D341Med (cell line): ENCODE measurements around the gene SLC50A1.
A peak's percentile ranks its signal among the peaks of the same experiment; 100 is the strongest.
"Not testable (repeated sequence)": the region's sequence is repeated elsewhere in the genome, so short reads cannot be mapped to it uniquely, and the experiment has no call there.

Source experiments
- DNase-seq: peaks from one replicate; pipeline ENCODE4 v3.0.0; 2012; ENCODE audit warnings: low spot score

SLC50A1 gene

DNA sequence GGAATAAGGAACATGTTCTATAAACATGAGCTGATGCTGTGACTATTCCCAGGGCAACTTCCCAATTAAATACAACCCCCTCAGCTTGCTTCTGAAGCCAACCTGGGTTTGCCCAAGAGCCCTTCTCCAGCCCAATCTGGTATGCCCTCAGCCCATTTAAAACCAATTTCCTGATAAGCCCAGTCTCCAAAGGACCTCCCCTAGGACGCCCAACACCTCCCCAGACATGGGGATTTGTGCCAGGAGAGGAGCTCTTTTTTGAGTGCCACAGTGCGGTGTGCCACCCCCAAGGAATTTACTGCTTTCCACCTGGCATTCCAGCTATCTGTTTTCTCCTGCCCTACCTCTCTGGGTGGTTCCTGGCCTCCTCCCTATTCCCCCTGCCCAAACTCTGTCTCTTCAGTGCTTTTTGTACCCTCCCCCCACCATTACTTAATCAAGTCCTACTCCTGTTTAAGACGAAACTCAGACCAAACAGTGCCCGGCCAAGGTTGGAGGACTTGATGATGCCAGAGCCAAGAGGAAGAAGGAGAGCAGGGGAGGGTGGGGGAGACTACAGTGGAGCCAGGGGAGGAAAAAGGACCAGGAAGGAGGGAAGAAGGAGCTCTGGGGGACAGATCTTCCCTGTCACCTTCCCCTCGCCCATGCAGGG is 19.4 kb upstream of the SLC50A1 start:
- peak; percentile 19 for DNase-seq

GRCh38 chr1:155117610-155118009 is 18.0 kb upstream of the SLC50A1 start:
- DNase-seq, result peak; percentile 29

DNA sequence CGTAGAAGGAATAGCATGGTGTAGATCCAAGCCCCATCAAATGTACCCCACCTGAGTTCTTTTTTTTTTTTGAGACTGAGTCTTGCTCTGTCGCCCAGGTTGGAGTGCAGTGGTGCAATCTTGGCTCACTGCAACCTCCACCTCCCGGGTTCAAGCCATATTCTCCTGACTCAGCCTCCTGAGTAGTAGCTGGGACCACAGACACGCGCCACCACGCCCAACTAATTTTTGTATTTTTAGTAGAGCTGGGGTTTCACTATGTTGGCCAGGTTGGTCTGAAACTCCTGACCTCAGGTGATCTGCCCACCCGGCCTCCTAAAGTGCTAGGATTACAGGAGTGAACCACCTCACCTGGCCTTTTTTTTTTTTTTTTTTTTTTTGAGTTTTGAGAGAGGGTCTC is 17.6 kb upstream of the SLC50A1 start:
- DNase-seq, result not testable (repeated sequence)

DNA sequence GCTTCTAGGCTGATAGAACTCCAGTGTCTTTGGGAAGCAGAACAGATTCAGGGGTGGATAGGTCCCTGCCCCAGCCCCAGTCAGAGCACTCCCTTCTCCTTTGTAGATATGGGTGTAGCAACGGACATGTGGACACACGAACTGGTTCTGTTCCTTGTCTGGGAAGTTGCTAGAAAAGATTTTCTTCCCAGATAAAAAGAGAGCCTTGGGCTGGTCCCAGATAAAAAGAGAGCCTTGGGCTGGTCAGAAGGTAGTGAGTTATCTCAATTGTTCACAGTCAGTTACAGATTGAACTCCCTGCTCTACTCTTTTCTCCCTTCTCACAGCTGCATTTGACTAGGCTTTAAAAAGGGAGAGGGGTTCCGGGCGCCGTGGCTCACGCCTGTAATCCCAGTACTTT is 15.4 kb upstream of the SLC50A1 start:
- peak; percentile 21 for DNase-seq

GRCh38 chr1:155121249-155121648 is 14.4 kb upstream of the SLC50A1 start:
- DNase-seq, result peak; percentile 22

DNA sequence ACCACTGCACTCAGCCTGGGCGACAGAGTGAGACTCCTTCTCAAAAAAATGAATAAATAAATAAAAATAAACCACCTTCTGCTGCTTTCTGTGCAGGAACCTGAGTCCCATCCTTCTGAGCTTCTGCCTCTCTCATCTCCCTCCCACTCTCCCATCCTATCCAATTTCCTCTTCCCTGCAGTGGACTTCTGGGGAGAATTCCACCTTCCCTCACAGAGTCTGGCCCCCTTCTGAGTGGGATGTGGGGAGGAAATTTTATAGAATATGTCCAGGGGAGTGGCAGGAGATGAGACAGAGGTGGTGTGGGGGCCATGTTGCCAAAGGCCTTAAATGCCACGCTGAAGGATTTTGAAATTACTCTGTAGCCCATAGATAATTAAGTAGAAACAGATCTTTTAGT is 13.3 kb upstream of the SLC50A1 start:
- peak; percentile 6 for DNase-seq

GRCh38 chr1:155123801-155124200 is 11.9 kb upstream of the SLC50A1 start:
- DNase-seq, result no peak

DNA sequence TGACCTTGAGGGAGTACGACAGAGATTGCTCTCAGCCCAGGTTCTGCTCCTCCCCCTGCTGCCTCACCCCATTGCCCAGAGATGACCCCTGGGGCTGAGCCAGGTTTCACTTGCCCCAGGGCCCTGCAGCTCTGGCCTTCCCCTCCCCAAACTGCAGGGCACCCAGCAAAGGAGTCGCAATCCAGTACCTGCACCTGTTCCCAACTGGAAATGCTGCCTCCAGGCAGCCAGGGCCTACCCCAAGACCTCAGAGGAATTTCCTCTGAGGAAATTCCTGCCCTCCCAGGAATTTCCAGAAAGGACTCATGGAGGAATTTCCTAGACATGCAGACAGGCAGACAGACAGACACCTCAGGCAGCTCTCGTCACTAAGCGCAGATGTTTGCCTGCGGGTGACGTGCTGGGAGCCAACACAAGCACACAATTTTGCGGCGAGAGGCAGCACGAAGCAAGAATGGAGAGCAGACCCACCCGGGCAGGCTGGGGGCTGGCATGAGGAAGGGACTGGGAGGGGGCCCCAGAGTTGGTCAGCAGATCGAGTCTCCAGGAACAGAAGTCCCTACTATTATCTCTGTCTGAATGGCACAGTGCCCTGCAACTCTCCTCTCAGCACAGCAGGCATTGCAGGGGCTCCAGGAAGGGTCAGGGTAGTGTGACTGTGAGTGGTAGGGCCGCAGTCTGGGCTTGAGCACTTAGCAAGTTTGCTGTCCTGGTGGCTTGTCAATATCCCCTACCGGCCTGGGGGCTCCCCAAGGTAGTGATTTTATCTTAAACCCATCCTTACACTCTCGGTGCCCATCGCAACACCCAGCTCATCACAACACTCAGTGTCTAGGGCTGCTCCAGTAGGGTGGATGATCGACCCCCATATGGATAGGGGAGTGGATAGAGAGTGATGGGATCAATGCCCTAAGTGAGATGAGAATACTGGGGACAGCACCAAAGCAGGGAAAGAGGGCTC is 10.9 kb upstream of the SLC50A1 start:
- DNase-seq, result peak; percentile 32

GRCh38 chr1:155125511-155125945 is 10.1 kb upstream of the SLC50A1 start:
- DNase-seq, result no peak

DNA sequence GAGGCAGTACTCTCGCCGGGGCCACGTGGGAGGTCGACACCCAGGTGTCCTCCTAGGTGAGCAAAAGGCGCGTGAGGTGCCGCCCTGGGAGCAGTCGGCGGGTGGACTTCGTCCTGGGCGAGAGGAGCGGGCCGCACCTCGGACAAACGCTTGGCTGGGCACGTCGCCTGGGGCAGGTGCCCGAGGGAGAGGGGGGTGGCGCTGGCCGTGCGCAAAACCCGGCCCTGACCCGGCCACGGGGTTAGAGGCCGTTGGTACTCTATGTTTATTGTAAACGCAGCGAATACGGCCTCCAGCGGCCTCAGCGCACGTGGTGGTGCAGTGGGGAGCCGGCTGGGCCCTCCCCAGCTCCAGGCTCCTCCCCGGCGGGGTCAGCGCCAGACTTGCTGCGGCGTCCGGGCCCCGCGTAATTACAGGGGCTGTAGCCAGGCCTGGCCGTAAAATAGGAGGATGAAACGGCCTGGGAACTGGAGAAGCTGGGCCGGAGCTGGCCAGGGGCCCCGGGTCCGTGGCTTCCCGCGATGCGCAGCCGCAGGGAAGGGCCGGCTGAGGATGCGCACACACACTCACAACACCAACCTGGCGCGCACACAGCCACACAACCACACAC is 9.6 kb upstream of the SLC50A1 start:
- peak; percentile 39 for DNase-seq

GRCh38 chr1:155126556-155127104 is 9.0 kb upstream of the SLC50A1 start:
- peak; percentile 69 for DNase-seq

DNA sequence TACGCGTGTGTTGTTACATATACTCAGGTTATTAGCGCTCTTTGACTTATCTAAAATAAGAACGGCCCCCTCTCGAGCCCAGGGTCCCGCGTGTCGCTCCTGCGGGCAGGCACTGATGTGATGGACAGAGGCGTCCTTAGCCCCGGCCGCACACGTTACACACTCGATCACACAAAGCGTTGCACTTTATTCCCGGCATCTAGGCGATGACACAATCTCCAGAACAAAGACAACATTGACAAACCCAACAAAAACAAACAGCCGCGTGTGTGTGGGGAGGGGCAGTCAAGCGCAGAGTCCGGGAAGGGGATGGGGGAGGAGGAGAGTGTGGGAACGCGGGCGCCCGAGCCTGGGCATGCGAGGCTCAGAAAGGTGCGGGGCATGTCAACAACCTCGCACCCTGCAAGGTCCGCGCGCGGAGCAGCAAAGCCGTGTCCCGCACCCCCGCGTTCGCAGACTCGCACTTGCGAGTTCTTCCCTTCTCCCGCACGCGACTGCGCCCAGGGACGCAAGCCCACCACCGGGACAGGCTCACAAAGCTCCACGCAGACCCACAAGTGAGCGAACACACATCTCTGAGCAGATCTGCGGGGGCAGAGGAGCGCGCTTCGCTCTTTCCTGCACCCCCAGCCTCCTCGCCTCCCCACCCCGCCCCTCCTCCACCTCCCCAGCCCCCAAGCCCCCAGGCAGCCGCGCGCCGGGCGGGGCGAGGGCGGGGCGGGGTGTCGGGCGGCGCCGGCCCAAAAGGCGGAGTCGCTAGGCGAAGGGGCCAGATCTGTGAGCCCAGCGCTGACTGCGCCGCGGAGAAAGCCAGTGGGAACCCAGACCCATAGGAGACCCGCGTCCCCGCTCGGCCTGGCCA is 8.3 kb upstream of the SLC50A1 start, which contains the start of gene EFNA1:
Gene EFNA1, plus strand, starts transcription at position 772 of the 862 bp plus-strand sequence. CDS start 102 bp downstream, outside the sequence.
- DNase-seq, result peak; percentile 89

GRCh38 chr1:155127967-155128754 is 7.5 kb upstream of the SLC50A1 start:
- DNase-seq, result no peak

DNA sequence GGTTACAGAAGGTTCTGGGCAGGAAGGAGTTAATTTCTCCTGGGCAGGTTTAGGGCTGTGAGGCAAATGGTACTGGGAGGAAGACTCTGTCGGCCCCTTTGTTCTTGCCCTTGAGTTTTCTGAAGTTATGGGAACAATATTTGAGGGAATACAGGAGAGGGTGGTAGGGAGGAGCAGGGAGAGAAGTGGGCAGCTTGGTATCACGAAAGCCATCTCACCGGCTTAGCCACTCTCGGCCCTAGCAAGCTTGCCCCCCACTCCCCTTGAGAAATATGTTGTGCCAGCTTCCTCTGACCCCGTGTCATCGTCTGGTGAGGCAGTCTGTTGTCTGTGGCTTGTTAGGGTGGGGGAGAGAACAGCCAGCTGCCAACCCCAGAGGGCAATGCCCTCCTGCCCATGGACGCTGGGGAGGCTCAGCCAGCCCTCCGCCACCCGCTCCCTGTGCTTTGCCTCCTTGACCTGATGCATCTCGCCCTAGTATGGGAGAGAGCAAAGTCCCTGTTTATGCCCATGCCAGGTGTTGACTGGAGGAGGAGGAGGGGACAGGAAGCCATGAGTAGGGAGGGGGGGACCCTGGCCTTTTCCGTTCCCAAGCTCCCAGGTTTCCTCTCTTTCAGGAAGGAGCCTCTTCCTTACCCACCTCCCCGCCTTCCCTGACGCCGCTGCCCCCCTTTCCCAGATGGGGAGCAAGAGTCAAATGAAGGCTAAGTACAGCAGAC is 6.7 kb upstream of the SLC50A1 start:
- peak; percentile 33 for DNase-seq

- DNase-seq, result no peak
Measured at GRCh38 chr1:155130272-155131006, 5.2 kb upstream of the SLC50A1 start.

DNA sequence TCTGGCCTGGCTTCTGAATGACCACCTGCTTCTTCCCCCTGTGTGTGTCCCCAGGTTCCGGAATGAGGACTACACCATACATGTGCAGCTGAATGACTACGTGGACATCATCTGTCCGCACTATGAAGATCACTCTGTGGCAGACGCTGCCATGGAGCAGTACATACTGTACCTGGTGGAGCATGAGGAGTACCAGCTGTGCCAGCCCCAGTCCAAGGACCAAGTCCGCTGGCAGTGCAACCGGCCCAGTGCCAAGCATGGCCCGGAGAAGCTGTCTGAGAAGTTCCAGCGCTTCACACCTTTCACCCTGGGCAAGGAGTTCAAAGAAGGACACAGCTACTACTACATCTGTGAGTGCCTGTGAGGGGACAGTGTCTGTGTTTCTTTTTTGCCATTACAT is 4.4 kb upstream of the SLC50A1 start:
- no peak for DNase-seq

DNA sequence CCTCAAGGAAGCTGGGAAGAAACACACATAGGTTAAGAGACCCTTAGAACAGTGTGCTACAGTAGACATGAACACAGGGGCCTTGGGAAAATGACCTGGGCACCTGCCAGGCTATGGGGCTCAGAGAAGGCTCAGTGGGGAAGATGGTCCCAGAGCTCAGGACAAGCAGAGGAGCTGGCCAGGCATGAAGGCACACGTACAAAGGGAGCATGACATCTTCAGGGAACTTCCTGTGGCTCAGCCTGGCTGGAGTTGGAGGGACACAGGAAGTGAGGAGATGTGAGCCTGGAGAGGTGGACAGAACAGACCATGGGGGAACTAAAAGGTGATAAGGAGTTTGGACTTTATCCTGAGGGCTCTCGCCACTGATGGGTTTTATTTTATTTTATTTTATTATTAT is 3.8 kb upstream of the SLC50A1 start:
- DNase-seq, result no peak

DNA sequence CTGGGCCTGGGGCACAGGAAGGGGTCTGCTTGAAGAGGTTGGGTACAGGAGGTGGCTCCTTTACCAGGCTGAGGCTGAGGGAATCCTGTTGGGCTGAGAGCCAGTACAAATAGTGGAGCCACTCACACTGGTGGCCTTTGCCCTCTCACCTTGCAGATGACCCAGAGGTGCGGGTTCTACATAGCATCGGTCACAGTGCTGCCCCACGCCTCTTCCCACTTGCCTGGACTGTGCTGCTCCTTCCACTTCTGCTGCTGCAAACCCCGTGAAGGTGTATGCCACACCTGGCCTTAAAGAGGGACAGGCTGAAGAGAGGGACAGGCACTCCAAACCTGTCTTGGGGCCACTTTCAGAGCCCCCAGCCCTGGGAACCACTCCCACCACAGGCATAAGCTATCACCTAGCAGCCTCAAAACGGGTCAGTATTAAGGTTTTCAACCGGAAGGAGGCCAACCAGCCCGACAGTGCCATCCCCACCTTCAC is 1.8 kb upstream of the SLC50A1 start:
- DNase-seq, result no peak

DNA sequence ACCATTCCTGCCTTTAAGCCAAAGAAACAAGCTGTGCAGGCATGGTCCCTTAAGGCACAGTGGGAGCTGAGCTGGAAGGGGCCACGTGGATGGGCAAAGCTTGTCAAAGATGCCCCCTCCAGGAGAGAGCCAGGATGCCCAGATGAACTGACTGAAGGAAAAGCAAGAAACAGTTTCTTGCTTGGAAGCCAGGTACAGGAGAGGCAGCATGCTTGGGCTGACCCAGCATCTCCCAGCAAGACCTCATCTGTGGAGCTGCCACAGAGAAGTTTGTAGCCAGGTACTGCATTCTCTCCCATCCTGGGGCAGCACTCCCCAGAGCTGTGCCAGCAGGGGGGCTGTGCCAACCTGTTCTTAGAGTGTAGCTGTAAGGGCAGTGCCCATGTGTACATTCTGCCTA is 1.3 kb upstream of the SLC50A1 start:
- DNase-seq, result peak; percentile 24
